HepG2 (cell line): ENCODE results near the gene GALP. TPM values are rescaled to one million over a fixed set of nuclear protein-coding genes. Genes with fewer than 3 reads are reported as not detected.

Experiments used
- ATF2 ChIP-seq: sonication (generic); formaldehyde crosslinking; IDR thresholded peaks from 2 replicates; pipeline ENCODE4 v1.4.0; 2020; ENCODE audit warnings: missing genetic modification reagents
- BCL6 ChIP-seq: IDR thresholded peaks from 2 replicates; pipeline ENCODE4 v1.6.1; 2016; ENCODE audit warnings: missing genetic modification reagents, missing compliant biosample characterization
- CREB1 ChIP-seq, 2 experiments: fragments of 450-650 bp in 1 of 2; IDR thresholded peaks; 2 replicates each; pipeline ENCODE4 v1.6.1; 2016 to 2017; ENCODE audit warnings: control low read depth in 1 of 2, mild to moderate bottlenecking in 1 of 2, missing compliant biosample characterization in 1 of 2, missing genetic modification characterization in 1 of 2
- EEA1 ChIP-seq: sonication (generic); formaldehyde crosslinking; IDR thresholded peaks from 2 replicates; pipeline ENCODE4 v1.5.1; 2020; ENCODE audit warnings: mild to moderate bottlenecking, missing genetic modification reagents, borderline replicate concordance
- GABPB1 ChIP-seq: IDR thresholded peaks from 2 replicates; pipeline ENCODE4 v1.6.1; 2016; ENCODE audit warnings: mild to moderate bottlenecking, missing genetic modification reagents, moderate library complexity, missing compliant biosample characterization
- GFI1 ChIP-seq: sonication (generic); formaldehyde crosslinking; IDR thresholded peaks from 2 replicates; pipeline ENCODE4 v1.5.0; 2020; ENCODE audit warnings: missing genetic modification reagents, mild to moderate bottlenecking, borderline replicate concordance
- GMEB2 ChIP-seq: IDR thresholded peaks from 2 replicates; pipeline ENCODE4 v1.6.1; 2016; ENCODE audit warnings: missing biosample characterization, missing genetic modification reagents, low read depth
- HES4 ChIP-seq: sonication (generic); formaldehyde crosslinking; IDR thresholded peaks from 2 replicates; pipeline ENCODE4 v1.9.0; 2021; ENCODE audit warnings: mild to moderate bottlenecking, missing genetic modification reagents, borderline replicate concordance
- HNRNPLL ChIP-seq: fragments of 200-400 bp; formaldehyde crosslinking; IDR thresholded peaks from 2 replicates; pipeline ENCODE4 v1.6.1; 2017; ENCODE audit warnings: mild to moderate bottlenecking, low read depth, low read length; ENCODE audit not compliant: poor library complexity, severe bottlenecking
- JDP2 ChIP-seq: sonication (generic); formaldehyde crosslinking; IDR thresholded peaks from 2 replicates; pipeline ENCODE4 v1.8.1; 2022; ENCODE audit warnings: missing genetic modification reagents, borderline replicate concordance
- MAFK ChIP-seq, 2 experiments: IDR thresholded peaks in 1 of 2; conservative IDR thresholded peaks in 1 of 2; 2 replicates each; pipeline ENCODE4 v1.6.1; 2011; ENCODE audit warnings: improper control_type of control experiment in 2 of 2, low read length in 2 of 2
- SCMH1 ChIP-seq: sonication (generic); formaldehyde crosslinking; IDR thresholded peaks from 2 replicates; pipeline ENCODE4 v1.9.0; 2021; ENCODE audit warnings: missing genetic modification reagents, mild to moderate bottlenecking, borderline replicate concordance
- ZC3H13 ChIP-seq: sonication (generic); formaldehyde crosslinking; IDR thresholded peaks from 2 replicates; pipeline ENCODE4 v1.8.1; 2023; ENCODE audit warnings: mild to moderate bottlenecking, missing genetic modification reagents, moderate library complexity
- ZNF10 ChIP-seq: sonication (generic); formaldehyde crosslinking; IDR thresholded peaks from 2 replicates; pipeline ENCODE4 v1.4.0; 2020; ENCODE audit warnings: mild to moderate bottlenecking, low read depth, missing genetic modification reagents, borderline replicate concordance
- ZNF546 ChIP-seq: sonication (generic); formaldehyde crosslinking; conservative IDR thresholded peaks from 2 replicates; pipeline ENCODE4 v1.8.1; 2023; ENCODE audit warnings: mild to moderate bottlenecking, missing genetic modification reagents
- ZSCAN31 ChIP-seq: sonication (generic); formaldehyde crosslinking; IDR thresholded peaks from 2 replicates; pipeline ENCODE4 v1.5.0; 2020; ENCODE audit warnings: low read depth, mild to moderate bottlenecking, missing genetic modification reagents
- polyA plus RNA-seq, 8 experiments: library from polyadenylated mRNA; depleted of rRNA in 3 of 8; stranded (reverse) in 7 of 8; unstranded in 1 of 8; fragments of >200 nt; fragmentation: Illumina TruSeq in 4 of 8; extraction: Trizol in 4 of 8; gene quantifications; 2 replicates each; pipeline versions ENCODE4 v1.2.1 to v1.2.3, GENCODE V29; 2011 to 2016; ENCODE audit warnings: low read depth in 4 of 8, missing spikeins in 1 of 8, mixed read lengths in 1 of 8; ENCODE audit not compliant: insufficient read depth in 1 of 8
- total RNA-seq, 5 experiments: library from RNA; depleted of rRNA; stranded (reverse); fragments of >200 nt; fragmentation: Illumina TruSeq; extraction: Trizol; gene quantifications; 2 replicates each; pipeline ENCODE4 v1.2.3, GENCODE V29; 2016; ENCODE audit warnings: low read depth in 1 of 5
- TF ChIP-seq, protein P1 (sequence below): sonication (generic); formaldehyde crosslinking; IDR thresholded peaks from 2 replicates; pipeline ENCODE4 v1.8.0; 2022; ENCODE audit warnings: missing genetic modification reagents, mild to moderate bottlenecking, inconsistent platforms, borderline replicate concordance
- TF ChIP-seq, protein P2 (sequence below): sonication (generic); formaldehyde crosslinking; IDR thresholded peaks from 2 replicates; pipeline ENCODE4 v1.9.0; 2021; ENCODE audit warnings: missing genetic modification reagents, borderline replicate concordance
- TF ChIP-seq, protein P3 (sequence below): IDR thresholded peaks from 2 replicates; pipeline ENCODE4 v1.4.0; 2020; ENCODE audit warnings: mild to moderate bottlenecking, missing genetic modification reagents

Gene GALP
- total and polyA plus RNA-seq, 2 of the 13 experiments (the other 11 are each of a cell fraction or from before 2014, with no cell fraction given) = not detected

- TF ChIP-seq, protein P1, sequence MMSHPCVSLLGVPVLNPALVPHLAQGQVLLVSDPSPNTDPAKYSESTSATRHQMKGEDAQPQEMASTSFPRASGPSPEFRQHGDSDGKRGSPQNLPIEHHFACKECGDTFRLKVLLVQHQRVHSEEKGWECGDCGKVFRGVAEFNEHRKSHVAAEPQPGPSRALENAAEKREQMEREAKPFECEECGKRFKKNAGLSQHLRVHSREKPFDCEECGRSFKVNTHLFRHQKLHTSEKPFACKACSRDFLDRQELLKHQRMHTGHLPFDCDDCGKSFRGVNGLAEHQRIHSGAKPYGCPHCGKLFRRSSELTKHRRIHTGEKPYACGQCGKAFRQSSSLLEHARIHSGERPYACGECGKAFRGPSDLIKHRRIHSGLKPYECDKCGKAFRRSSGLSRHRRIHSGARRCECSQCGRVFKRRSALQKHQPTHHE (CRISPR knock-in tag) = no peak
- TF ChIP-seq HES4 (CRISPR knock-in tag) (no peak), ZNF10 (CRISPR knock-in tag) (no peak), MAFK (conservative IDR thresholded peaks at IDR 0.05 in 1 of 2, IDR thresholded peaks at IDR 0.05 in 1 of 2; ENCODE audit: low read length in 2 of 2) (no peak), SCMH1 (CRISPR knock-in tag) (no peak), HNRNPLL (no peak), GFI1 (CRISPR knock-in tag) (no peak; the same call in 1 of the 2 replicates), ATF2 (peak; percentile 69), JDP2 (CRISPR knock-in tag) (no peak), ZSCAN31 (CRISPR knock-in tag) (no peak; the same call in 1 of the 2 replicates), CREB1 (IDR thresholded peaks at IDR 0.05) (no peak), CREB1 (CRISPR knock-in tag; IDR thresholded peaks at IDR 0.05) (peak; percentile 67), EEA1 (CRISPR knock-in tag) (no peak), ZNF546 (no peak), GABPB1 (no peak), ZC3H13 (CRISPR knock-in tag) (no peak), BCL6 (CRISPR knock-in tag) (peak; percentile 80; the same call in 1 of the 2 replicates), GMEB2 (CRISPR knock-in tag) (no peak)
- TF ChIP-seq, protein P2, sequence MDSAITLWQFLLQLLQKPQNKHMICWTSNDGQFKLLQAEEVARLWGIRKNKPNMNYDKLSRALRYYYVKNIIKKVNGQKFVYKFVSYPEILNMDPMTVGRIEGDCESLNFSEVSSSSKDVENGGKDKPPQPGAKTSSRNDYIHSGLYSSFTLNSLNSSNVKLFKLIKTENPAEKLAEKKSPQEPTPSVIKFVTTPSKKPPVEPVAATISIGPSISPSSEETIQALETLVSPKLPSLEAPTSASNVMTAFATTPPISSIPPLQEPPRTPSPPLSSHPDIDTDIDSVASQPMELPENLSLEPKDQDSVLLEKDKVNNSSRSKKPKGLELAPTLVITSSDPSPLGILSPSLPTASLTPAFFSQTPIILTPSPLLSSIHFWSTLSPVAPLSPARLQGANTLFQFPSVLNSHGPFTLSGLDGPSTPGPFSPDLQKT (CRISPR knock-in tag) = no peak
- TF ChIP-seq, protein P3, sequence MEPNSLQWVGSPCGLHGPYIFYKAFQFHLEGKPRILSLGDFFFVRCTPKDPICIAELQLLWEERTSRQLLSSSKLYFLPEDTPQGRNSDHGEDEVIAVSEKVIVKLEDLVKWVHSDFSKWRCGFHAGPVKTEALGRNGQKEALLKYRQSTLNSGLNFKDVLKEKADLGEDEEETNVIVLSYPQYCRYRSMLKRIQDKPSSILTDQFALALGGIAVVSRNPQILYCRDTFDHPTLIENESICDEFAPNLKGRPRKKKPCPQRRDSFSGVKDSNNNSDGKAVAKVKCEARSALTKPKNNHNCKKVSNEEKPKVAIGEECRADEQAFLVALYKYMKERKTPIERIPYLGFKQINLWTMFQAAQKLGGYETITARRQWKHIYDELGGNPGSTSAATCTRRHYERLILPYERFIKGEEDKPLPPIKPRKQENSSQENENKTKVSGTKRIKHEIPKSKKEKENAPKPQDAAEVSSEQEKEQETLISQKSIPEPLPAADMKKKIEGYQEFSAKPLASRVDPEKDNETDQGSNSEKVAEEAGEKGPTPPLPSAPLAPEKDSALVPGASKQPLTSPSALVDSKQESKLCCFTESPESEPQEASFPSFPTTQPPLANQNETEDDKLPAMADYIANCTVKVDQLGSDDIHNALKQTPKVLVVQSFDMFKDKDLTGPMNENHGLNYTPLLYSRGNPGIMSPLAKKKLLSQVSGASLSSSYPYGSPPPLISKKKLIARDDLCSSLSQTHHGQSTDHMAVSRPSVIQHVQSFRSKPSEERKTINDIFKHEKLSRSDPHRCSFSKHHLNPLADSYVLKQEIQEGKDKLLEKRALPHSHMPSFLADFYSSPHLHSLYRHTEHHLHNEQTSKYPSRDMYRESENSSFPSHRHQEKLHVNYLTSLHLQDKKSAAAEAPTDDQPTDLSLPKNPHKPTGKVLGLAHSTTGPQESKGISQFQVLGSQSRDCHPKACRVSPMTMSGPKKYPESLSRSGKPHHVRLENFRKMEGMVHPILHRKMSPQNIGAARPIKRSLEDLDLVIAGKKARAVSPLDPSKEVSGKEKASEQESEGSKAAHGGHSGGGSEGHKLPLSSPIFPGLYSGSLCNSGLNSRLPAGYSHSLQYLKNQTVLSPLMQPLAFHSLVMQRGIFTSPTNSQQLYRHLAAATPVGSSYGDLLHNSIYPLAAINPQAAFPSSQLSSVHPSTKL = peak; percentile 91
Measured at GRCh38 chr19:56142087-56142787, 33.6 kb upstream of the GALP start (continued).
